ENCODE data around the gene MTA1. TPM values are rescaled to one million over a fixed set of nuclear protein-coding genes. Genes with fewer than 3 reads are reported as not detected.

The MTA1 gene
- polyA plus RNA-seq, 1 of the 3 experiments (the other 2 are of a cell fraction), result 96.3 TPM

GRCh38 chr14:105389976-105390848, 29.4 kb upstream of the MTA1 start:
- TF ChIP-seq EP300 (IDR thresholded peaks at IDR 0.05; ENCODE audit: borderline replicate concordance in 1 of 2, low read depth in 1 of 2, low read length in 1 of 2), result no peak
- TF ChIP-seq MXI1 (IDR thresholded peaks at IDR 0.05; ENCODE audit: low read depth, low read length), result no peak
- TF ChIP-seq YY1 (IDR thresholded peaks at IDR 0.05; ENCODE audit: low read depth), result no peak
- Histone ChIP-seq H3K36me3 (replicated peaks in 1 of 2; ENCODE audit: control insufficient read depth in 1 of 2, insufficient read depth in 2 of 2, low read length in 1 of 2) (peaks cover 0 to 31% of the 10 kb centered on the region in 2 experiments), H3K4me1 (ENCODE audit: control insufficient read depth in 1 of 2, insufficient read depth in 2 of 2, low read depth in 1 of 2, low read length in 1 of 2) (peaks cover 0 to 7% of the 10 kb centered on the region in 2 experiments; a peak in 1 of 4 replicates), H3K79me2 (ENCODE audit: insufficient read depth) (no peaks in the 10 kb centered on the region), H3K9me2 (no peaks in the 10 kb centered on the region), H3K27me3 (ENCODE audit: insufficient read depth) (no peaks in the 10 kb centered on the region), H3K9ac (no peak overlapping the region), H3K27ac (ENCODE audit: low read depth in 2 of 2, low read length in 1 of 2) (peak overlapping the region in 1 of 2 experiments; percentile 16; a peak in 1 of 4 replicates), H3K9me3 (no peaks in the 10 kb centered on the region), H3K4me3 (ENCODE audit: low read depth in 2 of 2, low read length in 1 of 2) (no peak overlapping the region), H3K4me2 (no peak overlapping the region), H3F3A (replicated peaks; ENCODE audit: insufficient read depth) (no peaks in the 10 kb centered on the region), H4K20me1 (ENCODE audit: insufficient read depth) (no peaks in the 10 kb centered on the region), H2AFZ (ENCODE audit: low read depth) (no peak overlapping the region)
- 93% methylated on average over 14 of the region's 27 CpGs for WGBS (ENCODE audit: low lambda C conversion rate)
- no peak for DNase-seq
- CTCF ChIA-PET, result interaction anchor here (0.6 to 3.8 kb wide), 6 partner anchors 16 to 300 kb away, joined by 3 to 21 read pairs (median 4); no protein-coding TSS in a partner anchor
- POLR2A ChIA-PET, result interaction anchor here (0.6 kb wide), 1 partner anchor 184 kb away, joined by 3 read pairs; no protein-coding TSS in a partner anchor

DNA sequence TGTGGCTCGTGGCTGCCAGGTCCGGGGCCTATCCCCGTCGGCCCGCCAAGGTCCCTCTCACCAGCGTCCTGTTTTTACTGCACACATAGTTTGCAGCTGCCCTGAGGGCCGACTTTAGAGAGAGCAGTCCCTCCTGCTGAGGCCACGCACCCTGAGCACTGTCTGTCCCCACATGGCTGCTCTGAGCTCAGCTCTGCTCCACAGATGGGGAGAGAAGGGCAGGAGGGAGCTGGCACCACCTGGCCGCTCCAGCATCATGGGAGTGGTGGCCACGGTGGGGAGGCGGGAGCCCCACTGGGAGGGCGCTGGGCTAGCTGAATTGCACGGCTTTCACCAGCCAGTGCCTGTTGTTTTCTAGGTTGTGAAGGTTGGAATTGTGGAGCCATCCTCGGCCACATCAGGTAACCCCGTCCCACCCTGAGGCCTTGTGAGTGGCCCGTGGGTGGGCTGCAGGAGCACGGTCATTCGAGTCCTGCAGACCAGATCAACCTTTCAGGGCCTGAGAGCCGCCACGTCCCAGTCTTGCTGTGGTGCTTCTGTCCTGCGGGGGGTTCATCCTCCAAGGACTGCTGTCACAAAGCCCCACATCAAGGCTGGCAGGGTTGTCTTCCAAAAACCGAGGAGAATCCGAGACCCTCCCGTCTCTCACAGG, 28.7 kb upstream of the MTA1 start:
- CTCF ChIA-PET, result interaction anchor here (3.8 kb wide), 1 partner anchor 20 kb away, joined by 21 read pairs; no protein-coding TSS in a partner anchor
- Histone ChIP-seq H3K36me3 (replicated peaks in 1 of 2; ENCODE audit: control insufficient read depth in 1 of 2, insufficient read depth in 2 of 2, low read length in 1 of 2) (peaks cover 0 to 27% of the 10 kb centered on the region in 2 experiments), H3K27ac (ENCODE audit: low read depth in 2 of 2, low read length in 1 of 2) (no peak overlapping the region), H3K79me2 (ENCODE audit: insufficient read depth) (no peaks in the 10 kb centered on the region), H3K4me3 (ENCODE audit: low read depth in 2 of 2, low read length in 1 of 2) (no peak overlapping the region), H3K9me3 (no peaks in the 10 kb centered on the region), H3K9me2 (no peaks in the 10 kb centered on the region), H3K9ac (no peak overlapping the region), H2AFZ (ENCODE audit: low read depth) (no peak overlapping the region), H3K27me3 (ENCODE audit: insufficient read depth) (no peaks in the 10 kb centered on the region), H3K4me2 (no peak overlapping the region), H4K20me1 (ENCODE audit: insufficient read depth) (no peaks in the 10 kb centered on the region), H3F3A (replicated peaks; ENCODE audit: insufficient read depth) (no peaks in the 10 kb centered on the region), H3K4me1 (ENCODE audit: control insufficient read depth in 1 of 2, insufficient read depth in 2 of 2, low read depth in 1 of 2, low read length in 1 of 2) (peaks cover 0 to 7% of the 10 kb centered on the region in 2 experiments; a peak in 1 of 4 replicates)
- no peak for TF ChIP-seq TCF12 (IDR thresholded peaks at IDR 0.05)
- 91% methylated on average over 9 of the region's 24 CpGs for WGBS (ENCODE audit: low lambda C conversion rate)
- no peak for DNase-seq
- POLR2A ChIA-PET, result no interaction called here

- Histone ChIP-seq H3K4me2 (no peak overlapping the region), H3K36me3 (replicated peaks in 1 of 2; ENCODE audit: control insufficient read depth in 1 of 2, insufficient read depth in 2 of 2, low read length in 1 of 2) (peaks cover 0 to 26% of the 10 kb centered on the region in 2 experiments), H3K4me3 (ENCODE audit: low read depth in 2 of 2, low read length in 1 of 2) (no peak overlapping the region), H2AFZ (ENCODE audit: low read depth) (no peak overlapping the region), H3K27me3 (ENCODE audit: insufficient read depth) (no peaks in the 10 kb centered on the region), H3K79me2 (ENCODE audit: insufficient read depth) (no peaks in the 10 kb centered on the region), H3F3A (replicated peaks; ENCODE audit: insufficient read depth) (no peaks in the 10 kb centered on the region), H3K9me2 (no peaks in the 10 kb centered on the region), H3K9ac (no peak overlapping the region), H3K9me3 (no peaks in the 10 kb centered on the region), H4K20me1 (ENCODE audit: insufficient read depth) (no peaks in the 10 kb centered on the region), H3K4me1 (ENCODE audit: control insufficient read depth in 1 of 2, insufficient read depth in 2 of 2, low read depth in 1 of 2, low read length in 1 of 2) (peaks cover 0 to 7% of the 10 kb centered on the region in 2 experiments; a peak in 1 of 4 replicates), H3K27ac (ENCODE audit: low read depth in 2 of 2, low read length in 1 of 2) (no peak overlapping the region)
- TF ChIP-seq YY1 (IDR thresholded peaks at IDR 0.05; ENCODE audit: low read depth) (no peak), RFX5 (IDR thresholded peaks at IDR 0.05; ENCODE audit: low read length) (no peak), ZBTB33 (IDR thresholded peaks at IDR 0.05; ENCODE audit: borderline replicate concordance, low read depth) (no peak), RXRA (IDR thresholded peaks at IDR 0.05; ENCODE audit: borderline replicate concordance, low read depth) (no peak), EZH2phosphoT487 (IDR thresholded peaks at IDR 0.05; ENCODE audit: borderline replicate concordance, low read depth) (no peak), FOXM1 (IDR thresholded peaks at IDR 0.05; ENCODE audit: low read depth) (no peak), CHD2 (IDR thresholded peaks at IDR 0.05; ENCODE audit: low read length, partially characterized antibody) (no peak), MXI1 (IDR thresholded peaks at IDR 0.05; ENCODE audit: low read depth, low read length) (no peak), RAD21 (IDR thresholded peaks at IDR 0.05; ENCODE audit: low read length) (no peak), NFIC (IDR thresholded peaks at IDR 0.05; ENCODE audit: borderline replicate concordance) (no peak), GATA2 (CRISPR knock-in tag; IDR thresholded peaks at IDR 0.05) (no peak), ELF1 (IDR thresholded peaks at IDR 0.05) (no peak)
- CTCF ChIA-PET, result interaction anchor here (1.4 to 3.8 kb wide), 2 partner anchors 21 to 89 kb away, joined by 6 to 21 read pairs; no protein-coding TSS in a partner anchor
- POLR2A ChIA-PET, result no interaction called here
- 93% methylated on average over 10 of the region's 23 CpGs for WGBS (ENCODE audit: low lambda C conversion rate)
- DNase-seq, result no peak
Measured at GRCh38 chr14:105391541-105391940, 28.1 kb upstream of the MTA1 start.
